Measurements from ENCODE around the gene NDUFAB1.
"Not testable (repeated sequence)": the region's sequence is repeated elsewhere in the genome, so short reads cannot be mapped to it uniquely, and the experiment has no call there.

NDUFAB1 gene

DNA sequence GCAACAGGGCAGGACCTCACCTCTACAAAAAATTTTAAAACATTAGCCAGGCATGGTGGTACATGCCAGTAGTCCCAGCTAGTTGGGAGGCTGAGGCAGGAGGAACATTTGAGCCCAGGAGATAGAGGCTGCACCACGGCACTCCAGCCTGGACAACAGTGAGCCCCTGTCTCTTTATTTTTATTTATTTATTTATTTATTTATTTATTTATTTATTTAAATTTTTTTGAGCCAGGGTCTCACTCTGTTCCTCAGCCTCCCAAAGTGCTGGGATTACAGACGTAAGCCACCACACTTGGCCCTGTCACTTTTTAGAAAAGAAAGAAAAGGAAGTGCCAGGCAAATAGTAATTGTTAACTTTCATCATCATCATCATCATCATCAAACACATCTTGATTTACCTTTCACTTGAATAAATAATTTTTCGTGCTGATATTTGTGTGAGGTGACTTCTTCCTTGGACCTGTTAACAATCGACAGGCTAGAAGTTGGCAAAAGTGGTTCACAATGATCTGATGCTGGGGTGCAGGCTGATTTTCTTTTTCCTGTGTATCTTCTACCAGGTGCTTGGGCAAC, 38.4 kb upstream of the NDUFAB1 start:
- TF ChIP-seq NFRKB (IDR thresholded peaks at IDR 0.05) (no peak), FOXM1 (IDR thresholded peaks at IDR 0.05; ENCODE audit: borderline replicate concordance) (no peak), SP1 (IDR thresholded peaks at IDR 0.05) (no peak)
- no peak for DNase-seq (ENCODE audit: extremely low spot score)
- ChIA-PET POLR2A (no interaction called here), CTCF (no interaction called here)

DNA sequence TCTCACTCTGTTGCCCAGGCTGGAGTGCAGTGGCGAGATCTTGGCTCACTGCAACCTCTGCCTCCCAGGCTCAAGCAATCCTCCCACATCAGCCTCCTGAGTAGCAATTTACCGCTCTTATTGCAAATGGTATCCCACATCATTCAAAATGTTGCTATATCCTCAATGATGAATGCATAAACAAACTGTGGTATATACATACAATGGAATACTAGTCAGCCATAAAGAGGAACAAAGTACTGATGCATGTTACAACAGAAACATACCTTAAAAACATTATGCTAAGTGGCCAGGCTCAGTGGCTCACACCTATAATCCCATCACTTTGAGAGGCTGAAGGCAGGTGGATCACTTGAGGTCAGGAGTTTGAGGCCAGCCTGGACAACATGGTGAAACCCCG, 35.8 kb upstream of the NDUFAB1 start:
- POLR2A ChIA-PET; DNase-seq (ENCODE audit: extremely low spot score); CTCF ChIA-PET: not testable (repeated sequence)

DNA sequence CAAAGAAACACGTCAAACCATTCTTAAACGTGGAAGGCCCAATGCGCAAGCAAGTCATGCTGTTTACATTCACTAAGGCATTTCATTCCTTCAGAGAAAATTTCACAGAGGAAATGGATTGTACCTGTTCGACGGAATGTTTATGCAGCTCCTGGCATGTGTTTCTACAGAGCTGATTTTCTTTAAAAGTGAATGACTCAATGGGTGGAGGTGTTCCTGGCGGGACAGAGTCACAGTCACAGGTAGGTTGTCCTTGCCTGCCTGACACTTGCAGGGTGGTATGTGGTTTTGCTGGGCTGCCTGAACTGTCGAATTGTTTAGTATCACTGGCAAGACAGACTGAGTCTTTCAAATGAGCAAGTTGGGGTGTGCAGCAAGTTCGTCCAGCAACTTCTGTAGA, 33.4 kb upstream of the NDUFAB1 start:
- no peak for TF ChIP-seq ZNF384 (IDR thresholded peaks at IDR 0.05)
- no peak for TF ChIP-seq ELF4 (IDR thresholded peaks at IDR 0.05)
- DNase-seq (ENCODE audit: extremely low spot score), result no peak
- ChIA-PET POLR2A (no interaction called here), CTCF (interaction anchor here (0.8 kb wide), 1 partner anchor 33 kb away, joined by 3 read pairs; no protein-coding TSS in a partner anchor)

DNA sequence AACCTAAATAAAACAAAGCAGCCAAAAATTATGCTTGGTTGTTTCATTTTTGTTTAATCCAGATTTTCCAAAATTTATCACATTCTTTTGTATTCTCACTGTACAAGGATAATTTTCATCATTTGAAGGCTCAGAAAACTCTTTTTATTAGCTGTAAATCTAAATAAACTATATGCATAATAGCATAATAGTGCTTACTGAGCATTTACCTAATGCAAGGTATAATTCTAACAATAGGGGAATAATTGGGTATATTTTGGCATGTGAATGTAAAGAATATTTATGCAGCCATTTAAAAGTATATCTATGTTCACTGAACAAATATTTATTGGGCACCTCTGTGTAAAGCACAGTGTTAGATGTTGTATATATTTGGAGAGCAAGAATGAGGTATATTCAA, 28.0 kb upstream of the NDUFAB1 start:
- ChIA-PET CTCF (no interaction called here), POLR2A (no interaction called here)
- no peak for DNase-seq (ENCODE audit: extremely low spot score)
- TF ChIP-seq L3MBTL2 (conservative IDR thresholded peaks at IDR 0.05) (no peak), ARNT (IDR thresholded peaks at IDR 0.05) (no peak), CTBP1 (IDR thresholded peaks at IDR 0.05; ENCODE audit: borderline replicate concordance) (no peak), HDGF (IDR thresholded peaks at IDR 0.05; ENCODE audit: borderline replicate concordance) (no peak), SP1 (IDR thresholded peaks at IDR 0.05) (no peak), ZNF384 (IDR thresholded peaks at IDR 0.05) (no peak), FOXK2 (IDR thresholded peaks at IDR 0.05) (no peak), NFRKB (IDR thresholded peaks at IDR 0.05) (no peak), FOXM1 (IDR thresholded peaks at IDR 0.05; ENCODE audit: borderline replicate concordance) (no peak), ELF4 (IDR thresholded peaks at IDR 0.05) (no peak), SUZ12 (IDR thresholded peaks at IDR 0.05) (no peak), FOXA1 (IDR thresholded peaks at IDR 0.05) (no peak), BHLHE40 (IDR thresholded peaks at IDR 0.05; ENCODE audit: borderline replicate concordance) (no peak), TARDBP (IDR thresholded peaks at IDR 0.05) (no peak), LEF1 (IDR thresholded peaks at IDR 0.05; ENCODE audit: borderline replicate concordance) (no peak)
- TF ChIP-seq, protein P1, sequence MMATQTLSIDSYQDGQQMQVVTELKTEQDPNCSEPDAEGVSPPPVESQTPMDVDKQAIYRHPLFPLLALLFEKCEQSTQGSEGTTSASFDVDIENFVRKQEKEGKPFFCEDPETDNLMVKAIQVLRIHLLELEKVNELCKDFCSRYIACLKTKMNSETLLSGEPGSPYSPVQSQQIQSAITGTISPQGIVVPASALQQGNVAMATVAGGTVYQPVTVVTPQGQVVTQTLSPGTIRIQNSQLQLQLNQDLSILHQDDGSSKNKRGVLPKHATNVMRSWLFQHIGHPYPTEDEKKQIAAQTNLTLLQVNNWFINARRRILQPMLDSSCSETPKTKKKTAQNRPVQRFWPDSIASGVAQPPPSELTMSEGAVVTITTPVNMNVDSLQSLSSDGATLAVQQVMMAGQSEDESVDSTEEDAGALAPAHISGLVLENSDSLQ (IDR thresholded peaks at IDR 0.05), result no peak

DNA sequence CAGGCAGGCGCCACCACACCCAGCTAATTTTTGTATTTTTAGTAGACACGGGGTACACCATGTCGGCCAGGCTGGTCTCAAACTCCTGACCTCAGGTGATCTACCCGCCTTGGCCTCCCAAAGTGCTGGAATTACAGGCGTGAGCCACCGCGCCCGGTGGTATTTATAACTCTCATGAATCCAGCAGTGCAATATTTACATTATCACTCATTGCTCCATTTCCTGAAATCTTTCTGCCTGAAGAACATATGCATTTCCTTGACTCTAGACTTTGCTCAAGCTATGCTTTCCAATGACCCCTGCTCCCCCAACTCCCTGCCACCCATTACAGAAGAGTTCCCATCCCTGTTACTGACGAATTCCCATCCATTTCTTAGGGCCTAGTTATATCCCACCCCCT, 19.7 kb upstream of the NDUFAB1 start:
- ChIA-PET CTCF (no interaction called here), POLR2A (no interaction called here)
- TF ChIP-seq TARDBP (IDR thresholded peaks at IDR 0.05), result no peak
- TF ChIP-seq BHLHE40 (IDR thresholded peaks at IDR 0.05; ENCODE audit: borderline replicate concordance), result no peak
- no peak for TF ChIP-seq LEF1 (IDR thresholded peaks at IDR 0.05; ENCODE audit: borderline replicate concordance)
- no peak for TF ChIP-seq HDGF (IDR thresholded peaks at IDR 0.05; ENCODE audit: borderline replicate concordance)
- no peak for TF ChIP-seq FOXK2 (IDR thresholded peaks at IDR 0.05)
- TF ChIP-seq SP1 (IDR thresholded peaks at IDR 0.05), result no peak
- no peak for TF ChIP-seq FOXA1 (IDR thresholded peaks at IDR 0.05)
- DNase-seq (ENCODE audit: extremely low spot score), result no peak

DNA sequence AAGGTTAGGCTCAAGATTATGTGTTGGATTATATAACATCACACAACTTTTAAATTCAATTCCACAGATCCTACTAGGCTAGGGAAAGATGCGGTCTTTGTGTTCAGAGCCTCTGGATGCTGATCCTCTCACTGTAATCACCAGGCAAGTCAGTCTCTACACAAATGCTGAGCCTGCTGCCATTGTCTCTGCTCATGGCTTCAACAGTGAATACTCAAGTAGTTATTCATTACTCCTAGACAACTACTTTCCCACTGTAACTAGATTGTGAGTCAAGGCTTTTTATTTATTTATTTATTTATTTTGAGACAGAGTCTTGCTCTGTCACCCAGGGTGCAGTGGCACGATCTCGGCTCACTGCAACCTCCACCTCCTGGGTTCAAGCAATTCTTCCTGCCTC, 15.8 kb upstream of the NDUFAB1 start:
- DNase-seq (ENCODE audit: extremely low spot score), result no peak
- TF ChIP-seq ZNF384 (IDR thresholded peaks at IDR 0.05), result no peak
- ChIA-PET CTCF (no interaction called here), POLR2A (no interaction called here)

DNA sequence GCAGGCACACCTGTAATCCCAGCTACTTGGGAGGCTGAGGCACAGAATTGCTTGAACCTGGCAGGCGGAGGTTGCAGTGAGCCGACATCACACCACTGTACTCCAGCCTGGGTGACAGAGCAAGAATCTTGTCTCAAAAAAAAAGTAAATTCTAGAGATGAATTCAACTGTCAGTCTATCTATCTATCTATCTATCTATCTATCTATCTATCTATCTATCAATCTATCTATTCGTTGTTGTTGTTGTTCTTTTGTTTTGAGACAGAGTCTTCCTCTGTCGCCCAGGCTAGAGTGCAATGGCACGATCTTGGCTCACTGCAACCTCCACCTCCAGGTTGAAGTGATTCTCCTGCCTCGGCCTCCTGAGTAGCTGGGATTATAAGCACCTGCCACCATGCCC, 14.8 kb upstream of the NDUFAB1 start:
- POLR2A ChIA-PET; CTCF ChIA-PET; DNase-seq (ENCODE audit: extremely low spot score): not testable (repeated sequence)

DNA sequence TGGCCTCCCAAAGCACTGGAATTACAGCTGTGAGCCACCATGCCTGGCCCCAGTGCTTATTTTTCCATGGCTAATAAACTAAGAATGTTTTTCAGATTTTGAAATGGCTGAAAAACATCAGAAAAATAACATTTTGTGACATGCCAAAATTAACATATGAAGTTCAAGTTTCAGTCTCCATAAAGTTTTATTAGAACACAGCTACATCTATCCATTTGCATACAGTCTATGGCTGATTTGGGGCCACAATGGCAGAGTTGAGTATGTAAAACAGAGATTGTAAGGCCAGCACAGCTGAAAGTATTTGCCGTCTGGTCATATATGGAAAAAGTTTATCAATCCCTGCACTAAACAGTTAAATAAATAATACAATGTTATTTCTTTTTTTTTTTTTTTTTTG, 13.8 kb upstream of the NDUFAB1 start:
- DNase-seq (ENCODE audit: extremely low spot score), result no peak
- POLR2A ChIA-PET, result no interaction called here
- TF ChIP-seq L3MBTL2 (conservative IDR thresholded peaks at IDR 0.05) (no peak), ELF4 (IDR thresholded peaks at IDR 0.05) (no peak), ZNF384 (IDR thresholded peaks at IDR 0.05) (0 out of 2 replicates have a peak, but pooled peaks have one; percentile 19), FOXM1 (IDR thresholded peaks at IDR 0.05; ENCODE audit: borderline replicate concordance) (no peak)
- CTCF ChIA-PET, result no interaction called here

DNA sequence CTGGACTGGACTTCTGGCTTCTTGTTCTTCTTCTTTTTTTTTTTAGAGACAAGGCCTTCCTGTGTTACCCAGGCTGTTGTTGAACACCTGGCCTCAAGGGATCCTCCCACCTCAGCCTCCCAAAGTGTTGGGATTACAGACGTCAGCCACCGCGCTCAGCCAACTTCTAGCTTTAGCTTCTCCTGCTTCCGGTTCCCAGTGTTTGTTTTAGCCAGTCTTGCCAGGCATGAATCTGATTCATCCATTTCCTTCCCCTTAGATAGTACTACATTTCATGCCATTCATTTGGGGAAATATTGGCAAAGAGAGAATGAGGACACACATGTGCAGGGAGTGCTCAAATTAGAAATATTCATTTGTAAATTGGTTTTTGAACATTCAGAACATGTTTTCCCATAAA, 12.1 kb upstream of the NDUFAB1 start:
- POLR2A ChIA-PET, result no interaction called here
- DNase-seq (ENCODE audit: extremely low spot score), result no peak
- CTCF ChIA-PET, result interaction anchor here (1.1 kb wide), 1 partner anchor 11 kb away, joined by 3 read pairs; no protein-coding TSS in a partner anchor
- TF ChIP-seq TARDBP (IDR thresholded peaks at IDR 0.05) (no peak), FOXM1 (IDR thresholded peaks at IDR 0.05; ENCODE audit: borderline replicate concordance) (no peak), BHLHE40 (IDR thresholded peaks at IDR 0.05; ENCODE audit: borderline replicate concordance) (no peak), HDGF (IDR thresholded peaks at IDR 0.05; ENCODE audit: borderline replicate concordance) (no peak), FOXA1 (IDR thresholded peaks at IDR 0.05) (no peak), SP1 (IDR thresholded peaks at IDR 0.05) (no peak), LEF1 (IDR thresholded peaks at IDR 0.05; ENCODE audit: borderline replicate concordance) (no peak), NFRKB (IDR thresholded peaks at IDR 0.05) (no peak)
